Chondrocyte (in vitro differentiated cells): Measurements from ENCODE around the gene CCDC18. TPM values are rescaled to one million over a fixed set of nuclear protein-coding genes. Genes with fewer than 3 reads are reported as not detected.
A peak's percentile ranks its signal among the peaks of the same experiment; 100 is the strongest.

Experiments used
- DNase-seq: peaks from one replicate; pipeline ENCODE4 v3.0.0; 2021; ENCODE audit warnings: mixed read lengths, low spot score
- H3K27ac Mint-ChIP-seq: one replicate; pipeline ENCODE4 v1.8.0; 2021; ENCODE audit warnings: mild to moderate bottlenecking, moderate library complexity, mixed read lengths; ENCODE audit not compliant: unreplicated experiment
- H3K27me3 Mint-ChIP-seq: 2 replicates; pipeline ENCODE4 v1.8.0; 2021; ENCODE audit warnings: low read depth, mixed read lengths
- H3K36me3 Mint-ChIP-seq: 2 replicates; pipeline ENCODE4 v1.8.0; 2021; ENCODE audit warnings: low read depth, mixed read lengths
- H3K4me1 Mint-ChIP-seq: 2 replicates; pipeline ENCODE4 v1.8.0; 2021; ENCODE audit warnings: low read depth, mild to moderate bottlenecking, mixed read lengths
- H3K4me3 Mint-ChIP-seq: one replicate; pipeline ENCODE4 v1.8.0; 2021; ENCODE audit warnings: mild to moderate bottlenecking, moderate library complexity, mixed read lengths; ENCODE audit not compliant: unreplicated experiment
- H3K9me3 Mint-ChIP-seq: 2 replicates; pipeline ENCODE4 v1.8.0; 2021; ENCODE audit warnings: low read depth, mixed read lengths
- total RNA-seq: library from RNA; stranded (reverse); gene quantifications from 3 replicates; pipeline ENCODE4 v1.2.1, GENCODE V29; 2021
- TF ChIP-seq, protein P1 (sequence below): fragments of 200-600 bp; sonication (generic); IDR thresholded peaks from 2 replicates; pipeline ENCODE4 v1.5.0; 2021; ENCODE audit warnings: antibody characterized with exemption, mild to moderate bottlenecking, moderate library complexity

The CCDC18 gene
- total RNA-seq, 1 donor from 2014 or later: 3.6 TPM

DNA sequence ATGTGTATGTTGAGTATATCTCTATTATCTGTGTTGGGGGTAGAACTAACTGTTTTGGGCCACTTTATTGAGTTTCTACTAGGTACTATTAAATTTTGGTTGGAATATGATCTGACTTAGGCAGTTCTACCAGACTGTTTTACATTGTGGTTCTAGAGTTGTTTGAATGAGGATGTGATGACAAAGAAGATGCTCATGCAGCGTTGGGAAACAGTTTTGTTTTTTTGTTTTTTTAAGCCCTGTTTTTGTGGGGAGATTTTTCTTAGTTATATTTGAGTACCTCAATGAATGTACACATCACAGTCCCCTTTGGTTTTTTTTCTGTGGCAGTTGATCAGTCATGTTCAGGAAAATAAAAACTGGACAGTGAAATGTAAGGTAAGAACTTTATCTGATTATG lies 40.4 kb upstream of the CCDC18 start:
- no peak overlapping the region for H3K27ac Mint-ChIP-seq
- no peaks in the 10 kb centered on the region for H3K27me3 Mint-ChIP-seq
- peaks cover 7% of the 10 kb centered on the region for H3K36me3 Mint-ChIP-seq
- TF ChIP-seq, protein P1, sequence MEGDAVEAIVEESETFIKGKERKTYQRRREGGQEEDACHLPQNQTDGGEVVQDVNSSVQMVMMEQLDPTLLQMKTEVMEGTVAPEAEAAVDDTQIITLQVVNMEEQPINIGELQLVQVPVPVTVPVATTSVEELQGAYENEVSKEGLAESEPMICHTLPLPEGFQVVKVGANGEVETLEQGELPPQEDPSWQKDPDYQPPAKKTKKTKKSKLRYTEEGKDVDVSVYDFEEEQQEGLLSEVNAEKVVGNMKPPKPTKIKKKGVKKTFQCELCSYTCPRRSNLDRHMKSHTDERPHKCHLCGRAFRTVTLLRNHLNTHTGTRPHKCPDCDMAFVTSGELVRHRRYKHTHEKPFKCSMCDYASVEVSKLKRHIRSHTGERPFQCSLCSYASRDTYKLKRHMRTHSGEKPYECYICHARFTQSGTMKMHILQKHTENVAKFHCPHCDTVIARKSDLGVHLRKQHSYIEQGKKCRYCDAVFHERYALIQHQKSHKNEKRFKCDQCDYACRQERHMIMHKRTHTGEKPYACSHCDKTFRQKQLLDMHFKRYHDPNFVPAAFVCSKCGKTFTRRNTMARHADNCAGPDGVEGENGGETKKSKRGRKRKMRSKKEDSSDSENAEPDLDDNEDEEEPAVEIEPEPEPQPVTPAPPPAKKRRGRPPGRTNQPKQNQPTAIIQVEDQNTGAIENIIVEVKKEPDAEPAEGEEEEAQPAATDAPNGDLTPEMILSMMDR: no peak
- peaks cover 13% of the 10 kb centered on the region for H3K4me1 Mint-ChIP-seq
- DNase-seq: no peak
- no peak overlapping the region for H3K4me3 Mint-ChIP-seq
- no peaks in the 10 kb centered on the region for H3K9me3 Mint-ChIP-seq

- Mint-ChIP-seq H3K36me3 (peaks cover 6% of the 10 kb centered on the region), H3K4me3 (no peak overlapping the region), H3K27me3 (no peaks in the 10 kb centered on the region), H3K27ac (no peak overlapping the region), H3K4me1 (peaks cover 13% of the 10 kb centered on the region), H3K9me3 (no peaks in the 10 kb centered on the region)
- DNase-seq: no peak
- TF ChIP-seq, protein P1: no peak
Measured at GRCh38 chr1:93142161-93142560, 38.4 kb upstream of the CCDC18 start.

- Mint-ChIP-seq H3K4me1 (peaks cover 19% of the 10 kb centered on the region), H3K4me3 (no peak overlapping the region), H3K27ac (peak overlapping the region; percentile 2), H3K36me3 (peaks cover 9% of the 10 kb centered on the region), H3K27me3 (no peaks in the 10 kb centered on the region), H3K9me3 (no peaks in the 10 kb centered on the region)
- TF ChIP-seq, protein P1: no peak
- DNase-seq: no peak
Measured at GRCh38 chr1:93143136-93143535, 37.4 kb upstream of the CCDC18 start.

GRCh38 chr1:93143769-93144168 lies 36.8 kb upstream of the CCDC18 start:
- Mint-ChIP-seq H3K36me3 (peaks cover 12% of the 10 kb centered on the region), H3K9me3 (no peaks in the 10 kb centered on the region), H3K27ac (no peak overlapping the region), H3K27me3 (no peaks in the 10 kb centered on the region), H3K4me3 (no peak overlapping the region), H3K4me1 (peaks cover 17% of the 10 kb centered on the region)
- TF ChIP-seq, protein P1: no peak
- no peak for DNase-seq

GRCh38 chr1:93148001-93148400 lies 32.5 kb upstream of the CCDC18 start:
- no peaks in the 10 kb centered on the region for H3K9me3 Mint-ChIP-seq
- TF ChIP-seq, protein P1: no peak
- H3K4me1 Mint-ChIP-seq: peaks cover 10% of the 10 kb centered on the region
- H3K36me3 Mint-ChIP-seq: peaks cover 12% of the 10 kb centered on the region
- H3K4me3 Mint-ChIP-seq: no peak overlapping the region
- H3K27me3 Mint-ChIP-seq: no peaks in the 10 kb centered on the region
- no peak for DNase-seq
- no peak overlapping the region for H3K27ac Mint-ChIP-seq
